ENCODE data around the gene TM9SF1. TPM values are rescaled to one million over a fixed set of nuclear protein-coding genes. Genes with fewer than 3 reads are reported as not detected.
"Not testable (repeated sequence)": the region's sequence is repeated elsewhere in the genome, so short reads cannot be mapped to it uniquely, and the experiment has no call there.

TM9SF1 gene
- total and polyA plus RNA-seq, 2 of the 4 experiments (the other 2 are of a cell fraction), result 40.4 to 65.6 TPM

DNA sequence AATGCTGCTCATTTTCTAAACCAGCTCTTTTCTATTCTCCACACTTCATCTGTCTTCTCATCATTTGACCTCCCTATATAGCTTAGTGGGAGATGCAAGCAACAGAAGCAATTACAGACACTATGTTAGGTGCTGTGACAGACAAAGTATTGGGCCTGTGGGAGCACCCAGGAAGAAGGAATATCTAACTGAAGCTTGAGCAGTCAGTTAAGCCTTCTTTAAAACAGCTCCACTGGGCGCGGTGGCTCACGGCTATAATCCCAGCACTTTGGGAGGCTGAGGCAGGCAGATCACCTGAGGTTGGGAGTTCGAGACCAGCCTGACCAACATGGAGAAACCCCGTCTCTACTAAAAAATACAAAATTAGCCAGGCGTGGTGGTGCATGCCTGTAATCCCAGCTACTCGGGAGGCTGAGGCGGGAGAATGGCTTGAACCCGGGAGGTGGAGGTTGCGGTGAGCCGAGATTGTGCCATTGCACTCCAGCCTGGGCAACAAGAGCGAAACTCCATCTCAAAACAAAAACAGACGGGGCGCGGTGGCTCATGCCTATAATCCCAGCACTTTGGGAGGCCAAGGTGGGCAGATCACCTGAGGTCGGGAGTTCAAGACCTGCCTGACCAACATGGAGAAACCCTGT, 8.1 kb upstream of the TM9SF1 start:
- dilution Hi-C loops (cut with HindIII; ENCODE audit: low sequenced_read_pairs, unreplicated experiment); H3K4me2 ChIP-seq (ENCODE audit: low read depth, low read length); ATAC-seq (ENCODE audit: low read depth): not testable (repeated sequence)

DNA sequence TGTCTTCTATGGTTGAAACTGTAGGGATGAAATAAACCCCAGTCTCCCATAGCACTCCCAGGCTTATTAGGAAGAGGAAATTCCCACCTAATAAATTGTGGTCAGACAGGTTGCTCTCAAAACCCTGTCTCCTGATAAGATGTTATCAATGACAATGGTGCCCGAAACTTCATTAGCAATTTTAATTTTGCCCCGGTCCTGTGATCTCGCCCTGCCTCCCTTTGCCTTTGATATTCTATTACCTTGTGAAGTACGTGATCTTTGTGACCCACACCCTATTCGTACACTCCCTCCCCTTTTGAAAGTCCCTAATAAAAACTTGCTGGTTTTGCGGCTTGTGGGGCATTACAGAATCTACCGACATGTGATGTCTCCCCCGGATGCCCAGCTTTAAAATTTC, 7.3 kb upstream of the TM9SF1 start:
- POLR2A ChIA-PET (ENCODE audit: unreplicated experiment); H4K20me1 ChIP-seq (ENCODE audit: insufficient read depth, low read length); H2AK9ac ChIP-seq (replicated peaks; ENCODE audit: low read depth, low read length, poor library complexity); H2AFZ ChIP-seq (replicated peaks; ENCODE audit: low read length, poor library complexity); H3K23ac ChIP-seq (ENCODE audit: low read depth, low read length); H3K4me1 ChIP-seq (ENCODE audit: control insufficient read depth, insufficient read depth, low read length); H3K9ac ChIP-seq (ENCODE audit: low read depth, low read length); H3K27me3 ChIP-seq (ENCODE audit: control insufficient read depth, insufficient read depth, low read length); in situ Hi-C loops (cut with MboI; ENCODE audit: low sequenced_read_pairs); DNase-seq; H2BK15ac ChIP-seq (ENCODE audit: low read depth, low read length); H2BK20ac ChIP-seq (ENCODE audit: low read depth, low read length); intact Hi-C loops (cut with micrococcal nuclease); H3K18ac ChIP-seq (ENCODE audit: low read depth, low read length); H4K91ac ChIP-seq (ENCODE audit: insufficient read depth, low read depth, low read length); ATAC-seq (ENCODE audit: low read depth); H3K9me3 ChIP-seq (ENCODE audit: control insufficient read depth, insufficient read depth, low read length); H2BK120ac ChIP-seq (ENCODE audit: low read depth, low read length); H3K14ac ChIP-seq (replicated peaks; ENCODE audit: low read depth, low read length); H3K4me2 ChIP-seq (ENCODE audit: low read depth, low read length); H3K4me3 ChIP-seq (ENCODE audit: insufficient read depth, low read depth, low read length); H4K8ac ChIP-seq (ENCODE audit: low read depth in 2 of 2, low read length in 2 of 2); H3K27ac ChIP-seq (ENCODE audit: insufficient read depth, low read length); BruUV-seq (replicated peaks); H4K5ac ChIP-seq (ENCODE audit: low read depth, low read length); H3K56ac ChIP-seq (ENCODE audit: extremely low read depth, insufficient read depth, low read length); dilution Hi-C loops (cut with HindIII; ENCODE audit: low sequenced_read_pairs, unreplicated experiment); H2BK5ac ChIP-seq (ENCODE audit: low read depth, low read length, poor library complexity, severe bottlenecking); H2AK5ac ChIP-seq (ENCODE audit: low read depth, low read length); H3K9me1 ChIP-seq (ENCODE audit: insufficient read depth, low read length); H3K4ac ChIP-seq (ENCODE audit: low read depth, low read length); CTCF ChIA-PET: not testable (repeated sequence)
- Histone ChIP-seq H3K36me3 (ENCODE audit: control insufficient read depth, insufficient read depth, low read length) (peaks cover 32% of the 10 kb centered on the region), H3K79me1 (ENCODE audit: low read depth in 1 of 2, low read length in 2 of 2) (peaks cover 10 to 30% of the 10 kb centered on the region in 2 experiments)
- WGBS, 2 experiments (ENCODE audit: extremely low coverage in 2 of 2, insufficient read length in 1 of 2), result 100% methylated on average over 4 of the region's 8 CpGs; no CpG with 5 or more reads in 1 of the 2 experiments

More for the DNA sequence above, 8.1 kb upstream of the TM9SF1 start:
- H3K56ac ChIP-seq (ENCODE audit: extremely low read depth, insufficient read depth, low read length); H2AK5ac ChIP-seq (ENCODE audit: low read depth, low read length); H3K27me3 ChIP-seq (ENCODE audit: control insufficient read depth, insufficient read depth, low read length); H3K4me3 ChIP-seq (ENCODE audit: insufficient read depth, low read depth, low read length); H4K5ac ChIP-seq (ENCODE audit: low read depth, low read length); H2AFZ ChIP-seq (replicated peaks; ENCODE audit: low read length, poor library complexity); H3K4ac ChIP-seq (ENCODE audit: low read depth, low read length); H4K20me1 ChIP-seq (ENCODE audit: insufficient read depth, low read length); H3K9ac ChIP-seq (ENCODE audit: low read depth, low read length); H3K14ac ChIP-seq (replicated peaks; ENCODE audit: low read depth, low read length); H2BK15ac ChIP-seq (ENCODE audit: low read depth, low read length); H2BK5ac ChIP-seq (ENCODE audit: low read depth, low read length, poor library complexity, severe bottlenecking); H3K27ac ChIP-seq (ENCODE audit: insufficient read depth, low read length); H3K9me1 ChIP-seq (ENCODE audit: insufficient read depth, low read length); H3K9me3 ChIP-seq (ENCODE audit: control insufficient read depth, insufficient read depth, low read length); H2BK120ac ChIP-seq (ENCODE audit: low read depth, low read length); H2BK20ac ChIP-seq (ENCODE audit: low read depth, low read length); in situ Hi-C loops (cut with MboI; ENCODE audit: low sequenced_read_pairs); DNase-seq; H3K4me1 ChIP-seq (ENCODE audit: control insufficient read depth, insufficient read depth, low read length); H4K91ac ChIP-seq (ENCODE audit: insufficient read depth, low read depth, low read length); H3K18ac ChIP-seq (ENCODE audit: low read depth, low read length); H3K23ac ChIP-seq (ENCODE audit: low read depth, low read length); H2AK9ac ChIP-seq (replicated peaks; ENCODE audit: low read depth, low read length, poor library complexity); BruUV-seq (replicated peaks); POLR2A ChIA-PET (ENCODE audit: unreplicated experiment); intact Hi-C loops (cut with micrococcal nuclease); H4K8ac ChIP-seq (ENCODE audit: low read depth in 2 of 2, low read length in 2 of 2): not testable (repeated sequence)
- Histone ChIP-seq H3K36me3 (ENCODE audit: control insufficient read depth, insufficient read depth, low read length) (peaks cover 37% of the 10 kb centered on the region), H3K79me1 (ENCODE audit: low read depth in 1 of 2, low read length in 2 of 2) (peaks cover 10 to 36% of the 10 kb centered on the region in 2 experiments)
- CTCF ChIA-PET, result interaction anchor here (0.6 kb wide), 1 partner anchor 105 kb away, joined by 6 read pairs; no protein-coding TSS in a partner anchor
- WGBS, 2 experiments (ENCODE audit: extremely low coverage in 2 of 2, insufficient read length in 1 of 2), result no CpG with 5 or more reads among the region's 16 CpGs
